ENCODE data around the gene PDIK1L. TPM values are rescaled to one million over a fixed set of nuclear protein-coding genes. Genes with fewer than 3 reads are reported as not detected.
"Not testable (repeated sequence)": the region's sequence is repeated elsewhere in the genome, so short reads cannot be mapped to it uniquely, and the experiment has no call there.

Gene PDIK1L
- polyA plus RNA-seq, 3 donors, result 1.2 to 2.5 (median 2.3) TPM

- Mint-ChIP-seq H3K27ac (no peak overlapping the region), H3K4me3 (no peak overlapping the region), H3K4me1 (no peaks in the 10 kb centered on the region), H3K36me3 (no peaks in the 10 kb centered on the region), H3K9me3 (peaks cover 0 to 3% (median 0%) of the 10 kb centered on the region in 7 donors), H3K27me3 (ENCODE audit: low read depth in 3 of 3) (peaks cover 24 to 41% (median 28%) of the 10 kb centered on the region in 3 donors)
- no CpG with 5 or more reads among the region's 3 CpGs for WGBS (ENCODE audit: insufficient coverage)
- Histone ChIP-seq H3K9me3 (replicated peaks in 1 of 2; ENCODE audit: control insufficient read depth in 1 of 2, insufficient read depth in 1 of 2, low read length in 2 of 2) (no peaks in the 10 kb centered on the region), H3K4me3 (replicated peaks in 1 of 3; ENCODE audit: low read depth in 2 of 3, low read length in 3 of 3) (no peak overlapping the region), H3K4me2 (replicated peaks; ENCODE audit: extremely low read depth, low read length, poor library complexity, severe bottlenecking) (no peak overlapping the region), H2AFZ (ENCODE audit: insufficient read depth, low read depth, low read length, poor library complexity, severe bottlenecking) (no peak overlapping the region), H3K79me2 (ENCODE audit: insufficient read depth, low read length) (no peaks in the 10 kb centered on the region), H3K36me3 (replicated peaks in 1 of 2; ENCODE audit: control insufficient read depth in 1 of 2, insufficient read depth in 2 of 2, low read length in 2 of 2) (no peaks in the 10 kb centered on the region), H4K20me1 (ENCODE audit: insufficient read depth, low read length) (no peaks in the 10 kb centered on the region), H3K27ac (ENCODE audit: low read depth in 1 of 2, low read length in 2 of 2) (no peak overlapping the region), H3K9ac (ENCODE audit: insufficient read depth, low read length, poor library complexity, severe bottlenecking) (no peak overlapping the region), H3K4me1 (ENCODE audit: control insufficient read depth in 1 of 2, insufficient read depth in 2 of 2, low read length in 2 of 2) (no peaks in the 10 kb centered on the region), H3K27me3 (ENCODE audit: control insufficient read depth in 2 of 2, insufficient read depth in 2 of 2, low read length in 2 of 2) (peaks cover 0 to 21% of the 10 kb centered on the region in 2 donors)
- no peak for TF ChIP-seq CTCF (IDR thresholded peaks at IDR 0.05)
- intact Hi-C loops (cut with micrococcal nuclease), result no loop called here
- DNase-seq, result no peak
Observed at GRCh38 chr1:26090893-26091292, 20.7 kb upstream of the PDIK1L start.

- Histone ChIP-seq H4K20me1 (ENCODE audit: insufficient read depth, low read length) (no peaks in the 10 kb centered on the region), H3K79me2 (ENCODE audit: insufficient read depth, low read length) (no peaks in the 10 kb centered on the region), H3K4me1 (ENCODE audit: control insufficient read depth in 1 of 2, insufficient read depth in 2 of 2, low read length in 2 of 2) (no peaks in the 10 kb centered on the region), H3K9me3 (replicated peaks in 1 of 2; ENCODE audit: control insufficient read depth in 1 of 2, insufficient read depth in 1 of 2, low read length in 2 of 2) (no peaks in the 10 kb centered on the region), H3K36me3 (replicated peaks in 1 of 2; ENCODE audit: control insufficient read depth in 1 of 2, insufficient read depth in 2 of 2, low read length in 2 of 2) (no peaks in the 10 kb centered on the region), H2AFZ (ENCODE audit: insufficient read depth, low read depth, low read length, poor library complexity, severe bottlenecking) (no peak overlapping the region), H3K9ac (ENCODE audit: insufficient read depth, low read length, poor library complexity, severe bottlenecking) (no peak overlapping the region), H3K27me3 (ENCODE audit: control insufficient read depth in 2 of 2, insufficient read depth in 2 of 2, low read length in 2 of 2) (peaks cover 0 to 21% of the 10 kb centered on the region in 2 donors), H3K4me3 (replicated peaks in 1 of 3; ENCODE audit: low read depth in 2 of 3, low read length in 3 of 3) (no peak overlapping the region), H3K4me2 (replicated peaks; ENCODE audit: extremely low read depth, low read length, poor library complexity, severe bottlenecking) (no peak overlapping the region), H3K27ac (ENCODE audit: low read depth in 1 of 2, low read length in 2 of 2) (no peak overlapping the region)
- H3K4me3 Mint-ChIP-seq, result peak overlapping the region in 1 of 2 donors; percentile 17
- WGBS (ENCODE audit: insufficient coverage), result 84% methylated on average over 6 of the region's 7 CpGs
- DNase-seq, result no peak
- H3K9me3 Mint-ChIP-seq, result peaks cover 0 to 4% (median 0%) of the 10 kb centered on the region in 7 donors
- H3K27me3 Mint-ChIP-seq (ENCODE audit: low read depth in 3 of 3), result peaks cover 24 to 40% (median 30%) of the 10 kb centered on the region in 3 donors
- H3K27ac Mint-ChIP-seq, result peak overlapping the region in 1 of 7 donors; percentile 42
- no peaks in the 10 kb centered on the region for H3K36me3 Mint-ChIP-seq
- intact Hi-C loops (cut with micrococcal nuclease), result no loop called here
- no peaks in the 10 kb centered on the region for H3K4me1 Mint-ChIP-seq
- no peak for TF ChIP-seq CTCF (IDR thresholded peaks at IDR 0.05)
Observed at GRCh38 chr1:26092422-26092821, 19.2 kb upstream of the PDIK1L start.

- not testable (repeated sequence) for H3K4me3 Mint-ChIP-seq
- WGBS (ENCODE audit: insufficient coverage), result 43% methylated on average over 2 of the region's 6 CpGs
Observed at GRCh38 chr1:26093569-26093968, 18.1 kb upstream of the PDIK1L start.

More at GRCh38 chr1:26093569-26093968, 18.1 kb upstream of the PDIK1L start:
- H3K9me3 ChIP-seq (replicated peaks in 1 of 2; ENCODE audit: control insufficient read depth in 1 of 2, insufficient read depth in 1 of 2, low read length in 2 of 2); H3K36me3 ChIP-seq (replicated peaks in 1 of 2; ENCODE audit: control insufficient read depth in 1 of 2, insufficient read depth in 2 of 2, low read length in 2 of 2); H3K27ac ChIP-seq (ENCODE audit: low read depth in 1 of 2, low read length in 2 of 2); H3K4me3 ChIP-seq (replicated peaks in 1 of 3; ENCODE audit: low read depth in 2 of 3, low read length in 3 of 3); H3K4me1 ChIP-seq (ENCODE audit: control insufficient read depth in 1 of 2, insufficient read depth in 2 of 2, low read length in 2 of 2); H3K79me2 ChIP-seq (ENCODE audit: insufficient read depth, low read length); DNase-seq; H3K9me3 Mint-ChIP-seq; H3K4me1 Mint-ChIP-seq; H3K36me3 Mint-ChIP-seq; H3K9ac ChIP-seq (ENCODE audit: insufficient read depth, low read length, poor library complexity, severe bottlenecking); H3K4me2 ChIP-seq (replicated peaks; ENCODE audit: extremely low read depth, low read length, poor library complexity, severe bottlenecking); H2AFZ ChIP-seq (ENCODE audit: insufficient read depth, low read depth, low read length, poor library complexity, severe bottlenecking); intact Hi-C loops (cut with micrococcal nuclease); H4K20me1 ChIP-seq (ENCODE audit: insufficient read depth, low read length); H3K27ac Mint-ChIP-seq: not testable (repeated sequence)
- peaks cover 0 to 21% of the 10 kb centered on the region in 2 donors for H3K27me3 ChIP-seq (ENCODE audit: control insufficient read depth in 2 of 2, insufficient read depth in 2 of 2, low read length in 2 of 2)
- peaks cover 24 to 43% (median 30%) of the 10 kb centered on the region in 3 donors for H3K27me3 Mint-ChIP-seq (ENCODE audit: low read depth in 3 of 3)

All from CD14-positive monocyte (primary cell).